Adrenal gland (tissue), 12 donors: ENCODE measurements around the gene SDK1. TPM values are rescaled to one million over a fixed set of nuclear protein-coding genes. Genes with fewer than 3 reads are reported as not detected.

Source experiments
- DNase-seq, 7 donors: peaks; one replicate each; pipeline ENCODE4 v3.0.0-alpha.2; 2019 to 2020
- H3K27ac ChIP-seq, 5 donors: fragments of 200-600 bp; sonication (generic) in 4 of 5; 1 replicate in 3 of 5; 2 replicates in 2 of 5; pipeline versions ENCODE4 v1.5.1 to v1.8.0; 2016 to 2020; ENCODE audit warnings: mild to moderate bottlenecking in 1 of 5
- H3K27me3 ChIP-seq: fragments of 200-600 bp; 2 replicates; pipeline ENCODE4 v1.8.0; 2021
- H3K36me3 ChIP-seq, 2 donors: fragments of 200-600 bp; replicated peaks in 1 of 2; 1 replicate in 1 of 2; 2 replicates in 1 of 2; pipeline versions ENCODE4 v1.5.1 to v1.8.0; 2018 to 2022
- H3K4me1 ChIP-seq, 2 donors: fragments of 200-600 bp; replicated peaks in 1 of 2; 1 replicate in 1 of 2; 2 replicates in 1 of 2; pipeline versions ENCODE4 v1.5.1 to v1.8.0; 2018 to 2021
- H3K4me3 ChIP-seq, 4 donors: fragments of 200-600 bp; sonication (generic) in 3 of 4; one replicate each; pipeline ENCODE4 v1.5.1; 2016 to 2018
- H3K9me3 ChIP-seq, 3 donors: fragments of 200-600 bp; sonication (generic) in 1 of 3; replicated peaks in 1 of 3; 1 replicate in 2 of 3; 2 replicates in 1 of 3; pipeline versions ENCODE4 v1.5.1 to v1.8.0; 2016 to 2021
- POLR2A ChIP-seq, 2 donors: fragments of 450-650 bp; IDR thresholded peaks; one replicate each; pipeline ENCODE4 v1.6.1; 2017; ENCODE audit warnings: antibody characterized with exemption in 2 of 2, mild to moderate bottlenecking in 2 of 2, moderate library complexity in 1 of 2
- WGBS, 4 donors: extraction: QIAGEN DNeasy Blood & Tissue Kit in 2 of 4; methylation state at CpG; one replicate each; pipeline versions ENCODE4 v1.1.5 to v1.1.7; 2013 to 2017; 5-methylcytosine and 5-hydroxymethylcytosine counted together
- intact Hi-C, 2 donors: fragments of 100-400 bp; cut with DNase I; formaldehyde crosslinking; loops; one replicate each; pipeline versions ENCODE4 v1.14.1 to v1.15.0; 2022 to 2023
- polyA plus RNA-seq, 3 donors: library from polyadenylated mRNA; stranded (reverse); fragments of 200-250 nt in 2 of 3; fragments of 350-450 nt in 1 of 3; fragmentation: Illumina TruSeq in 1 of 3; extraction: RNeasy Lipid Tissue Mini Kit (QIAGEN cat#74804) in 1 of 3; gene quantifications; one replicate each; pipeline ENCODE4 v1.2.3, GENCODE V29; 2013 to 2014
- total RNA-seq, 9 donors: library from RNA; depleted of rRNA in 4 of 9; stranded (reverse); fragments of >200 nt in 4 of 9; fragments of 120-200 nt in 1 of 9; fragmentation: NEBNext Ultra II Directional in 1 of 9; extraction: Animal tissue kit (Norgen Biotek cat#: 25700) in 1 of 9; gene quantifications; one replicate each; pipeline versions ENCODE4 v1.1.0 to v1.2.4, GENCODE V29; 2013 to 2023
- TF ChIP-seq, protein P1 (sequence below), 6 experiments: fragments of 450-650 bp in 4 of 6; fragments of 200-600 bp in 2 of 6; sonication (generic) in 1 of 6; IDR thresholded peaks; 1 replicate in 5 of 6; 2 replicates in 1 of 6; pipeline versions ENCODE4 v1.5.1 to v1.8.0; 2016 to 2021; ENCODE audit warnings: antibody characterized with exemption in 6 of 6, mild to moderate bottlenecking in 2 of 6, moderate library complexity in 1 of 6
- donor health status: healthy with polysubstance abuse.
- donor health status: Bipolar disorder and iron deficiency.
- donor health status: DM: yes; HTN: yes; CAD: no.
- donor health status: DM: no; HTN: no; CAD: no.
- donor health status: DM: no; HTN: no; CAD: no.
- donor health status: DM: yes; HTN: yes; CAD: no.

The SDK1 gene
- total and polyA plus RNA-seq, 12 donors = 0.50 to 3.6 (median 1.5) TPM

DNA sequence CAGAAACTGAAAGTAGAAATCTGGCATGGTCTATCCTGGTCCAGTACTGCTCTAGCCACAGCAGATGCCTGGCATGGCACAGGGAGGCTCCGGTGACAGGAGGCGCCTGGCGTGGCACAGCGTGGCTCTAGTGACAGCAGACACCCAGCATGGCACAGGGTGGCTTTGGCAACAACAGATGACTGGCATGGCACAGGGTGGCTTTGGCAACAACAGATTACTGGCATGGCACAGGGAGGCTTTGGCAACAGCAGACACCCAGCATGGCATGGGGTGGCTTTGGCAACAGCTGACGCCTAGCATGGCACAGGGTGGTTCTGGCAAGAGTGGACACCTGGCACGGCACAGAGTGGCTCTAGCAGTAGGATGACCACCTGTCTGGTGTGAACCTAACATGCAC is 900.5 kb downstream of the SDK1 start:
- no peaks in the 10 kb centered on the region for H3K9me3 ChIP-seq
- intact Hi-C loops = no loop called here
- TF ChIP-seq POLR2A (IDR thresholded peaks at IDR 0.05) = no peak
- TF ChIP-seq, protein P1, sequence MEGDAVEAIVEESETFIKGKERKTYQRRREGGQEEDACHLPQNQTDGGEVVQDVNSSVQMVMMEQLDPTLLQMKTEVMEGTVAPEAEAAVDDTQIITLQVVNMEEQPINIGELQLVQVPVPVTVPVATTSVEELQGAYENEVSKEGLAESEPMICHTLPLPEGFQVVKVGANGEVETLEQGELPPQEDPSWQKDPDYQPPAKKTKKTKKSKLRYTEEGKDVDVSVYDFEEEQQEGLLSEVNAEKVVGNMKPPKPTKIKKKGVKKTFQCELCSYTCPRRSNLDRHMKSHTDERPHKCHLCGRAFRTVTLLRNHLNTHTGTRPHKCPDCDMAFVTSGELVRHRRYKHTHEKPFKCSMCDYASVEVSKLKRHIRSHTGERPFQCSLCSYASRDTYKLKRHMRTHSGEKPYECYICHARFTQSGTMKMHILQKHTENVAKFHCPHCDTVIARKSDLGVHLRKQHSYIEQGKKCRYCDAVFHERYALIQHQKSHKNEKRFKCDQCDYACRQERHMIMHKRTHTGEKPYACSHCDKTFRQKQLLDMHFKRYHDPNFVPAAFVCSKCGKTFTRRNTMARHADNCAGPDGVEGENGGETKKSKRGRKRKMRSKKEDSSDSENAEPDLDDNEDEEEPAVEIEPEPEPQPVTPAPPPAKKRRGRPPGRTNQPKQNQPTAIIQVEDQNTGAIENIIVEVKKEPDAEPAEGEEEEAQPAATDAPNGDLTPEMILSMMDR (IDR thresholded peaks at IDR 0.05) = no peak
- no peaks in the 10 kb centered on the region for H3K4me1 ChIP-seq
- no peaks in the 10 kb centered on the region for H3K27me3 ChIP-seq
- no peak for DNase-seq
- WGBS, 4 donors = 81 to 95% (median 89%) methylated on average over 6 of the region's 6 CpGs
- no peaks in the 10 kb centered on the region for H3K36me3 ChIP-seq
- no peak overlapping the region for H3K27ac ChIP-seq
- H3K4me3 ChIP-seq = no peak overlapping the region

DNA sequence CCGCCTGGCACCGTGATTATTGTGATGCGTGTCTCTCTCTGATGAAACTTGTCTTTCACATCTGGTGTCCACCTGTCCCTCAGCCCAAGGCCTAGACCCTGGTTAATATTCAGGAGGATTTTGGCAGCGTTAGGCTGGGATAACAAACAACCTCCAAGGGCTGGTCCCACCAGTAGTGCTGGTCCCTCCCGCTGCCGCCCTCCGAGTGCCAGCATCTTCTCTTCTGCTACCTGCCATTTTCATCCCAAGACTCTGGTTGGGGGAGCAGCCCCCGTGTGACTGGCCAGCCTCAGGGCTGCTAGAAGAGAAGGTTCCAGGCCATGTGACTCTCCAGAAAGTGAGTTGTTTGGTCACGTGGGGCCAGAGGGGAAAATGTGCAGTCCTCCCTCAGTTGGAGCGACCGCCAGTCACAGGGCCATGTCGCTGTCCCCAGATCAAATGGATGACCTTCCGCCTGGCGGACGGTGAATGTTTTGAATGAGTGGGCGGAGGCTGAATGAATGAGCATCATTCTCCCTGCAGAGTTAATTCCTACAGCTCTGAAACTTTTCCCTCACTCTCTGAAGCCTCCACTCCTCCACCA is 901.2 kb downstream of the SDK1 start:
- Histone ChIP-seq H3K27ac (no peak overlapping the region), H3K4me1 (no peaks in the 10 kb centered on the region), H3K27me3 (no peaks in the 10 kb centered on the region), H3K9me3 (no peaks in the 10 kb centered on the region), H3K4me3 (no peak overlapping the region), H3K36me3 (no peaks in the 10 kb centered on the region)
- DNase-seq = no peak
- TF ChIP-seq POLR2A (IDR thresholded peaks at IDR 0.05) = no peak
- TF ChIP-seq, protein P1 (IDR thresholded peaks at IDR 0.05) = no peak
- 71 to 77% (median 74%) methylated on average over 16 of the region's 16 CpGs for WGBS, 4 donors
- intact Hi-C loops = no loop called here

DNA sequence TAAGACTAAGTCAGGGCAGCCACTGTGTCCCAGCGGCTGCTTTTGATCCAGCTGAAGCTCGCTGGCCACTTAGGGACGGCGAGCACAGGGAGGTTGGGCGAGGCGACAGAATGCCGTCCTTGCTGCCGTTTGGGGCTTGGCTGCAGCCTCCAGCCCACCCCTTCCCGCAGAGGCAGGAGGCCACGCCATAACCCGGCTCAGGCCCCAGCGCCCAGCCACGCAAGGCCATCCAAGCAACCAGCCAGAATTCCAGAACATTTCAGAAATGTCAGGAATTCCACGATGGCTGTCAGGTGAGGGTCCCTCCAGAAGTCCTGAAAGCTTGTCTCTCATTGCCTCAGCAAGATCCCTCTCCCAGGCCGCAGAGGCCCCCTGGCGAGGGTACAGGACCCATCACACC is 901.9 kb downstream of the SDK1 start:
- DNase-seq = no peak
- Histone ChIP-seq H3K4me1 (no peaks in the 10 kb centered on the region), H3K27ac (no peak overlapping the region), H3K36me3 (no peaks in the 10 kb centered on the region), H3K9me3 (no peaks in the 10 kb centered on the region), H3K4me3 (no peak overlapping the region), H3K27me3 (no peaks in the 10 kb centered on the region)
- 76 to 84% (median 80%) methylated on average over 9 to 16 of the region's 16 CpGs for WGBS, 4 donors
- TF ChIP-seq POLR2A (IDR thresholded peaks at IDR 0.05) = no peak
- TF ChIP-seq, protein P1 (IDR thresholded peaks at IDR 0.05) = no peak
- intact Hi-C loops = no loop called here

DNA sequence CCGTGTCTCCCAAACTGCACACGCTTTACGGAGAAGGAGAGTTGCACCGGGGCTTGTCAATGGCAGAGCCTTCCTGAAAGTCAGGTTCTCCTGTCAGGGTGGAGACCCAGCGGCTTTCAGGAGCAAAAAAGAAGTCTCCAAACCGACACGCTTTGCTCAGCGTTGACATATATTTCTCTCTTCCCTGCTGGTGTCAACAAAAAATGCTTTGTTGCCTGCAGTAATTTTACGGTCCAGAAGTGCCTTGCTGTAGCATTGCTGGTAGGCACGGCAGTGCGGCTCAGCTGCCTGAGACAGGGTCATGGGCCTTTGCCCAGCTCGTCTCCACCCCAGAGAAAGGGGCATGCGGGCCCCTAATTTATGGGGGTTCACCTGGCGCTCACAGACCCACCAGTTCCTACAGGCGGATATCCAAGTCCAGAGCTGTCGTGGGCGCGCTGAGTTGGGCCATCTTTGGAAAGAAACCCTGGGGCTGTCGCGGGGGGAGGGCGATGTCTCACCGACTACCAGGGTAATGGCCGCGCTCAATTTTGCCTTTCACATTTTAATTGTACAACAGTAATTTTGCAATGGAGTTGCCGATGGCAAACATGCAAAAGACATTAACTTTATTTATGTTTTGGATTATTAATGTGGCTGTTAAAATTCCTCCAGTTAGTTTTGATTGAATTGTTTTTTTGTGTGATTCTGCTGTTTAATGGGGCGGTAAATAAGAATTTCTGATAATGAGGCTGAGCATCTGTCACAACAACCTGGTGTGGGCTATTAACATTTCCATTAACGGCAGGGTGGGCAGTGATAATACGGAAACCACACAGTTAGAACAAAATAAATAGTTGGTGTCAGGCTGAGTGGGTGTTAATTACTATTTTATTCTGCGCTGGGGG is 902.8 kb downstream of the SDK1 start:
- no peaks in the 10 kb centered on the region for H3K4me1 ChIP-seq
- intact Hi-C loops = no loop called here
- H3K9me3 ChIP-seq = no peaks in the 10 kb centered on the region
- TF ChIP-seq, protein P1 (IDR thresholded peaks at IDR 0.05) = no peak
- no peak for TF ChIP-seq POLR2A (IDR thresholded peaks at IDR 0.05)
- no peaks in the 10 kb centered on the region for H3K27me3 ChIP-seq
- H3K27ac ChIP-seq = no peak overlapping the region
- no peak for DNase-seq
- no peaks in the 10 kb centered on the region for H3K36me3 ChIP-seq
- no peak overlapping the region for H3K4me3 ChIP-seq
- 74 to 80% (median 76%) methylated on average over 26 to 29 of the region's 29 CpGs for WGBS, 4 donors
